ENCODE measurements around the gene TBX2. TPM values are rescaled to one million over a fixed set of nuclear protein-coding genes. Genes with fewer than 3 reads are reported as not detected.

The TBX2 gene
- total RNA-seq, 3 donors from 2014 or later, result 6.6 to 9.0 (median 8.2) TPM

- Histone ChIP-seq H3K4me1 (ENCODE audit: low read depth) (peaks cover 18% of the 10 kb centered on the region), H3K36me3 (ENCODE audit: low read depth) (no peaks in the 10 kb centered on the region), H3K4me3 (no peak overlapping the region), H3K9me3 (no peaks in the 10 kb centered on the region)
- ATAC-seq, result peak; percentile 55
- no peak for TF ChIP-seq CTCF (IDR thresholded peaks at IDR 0.05)
- intact Hi-C loops (cut with DNase I, micrococcal nuclease), result no loop called here
- no peak for DNase-seq
Measured at GRCh38 chr17:61454381-61455323, 55.0 kb downstream of the TBX2 start.

- no peak overlapping the region for H3K4me3 ChIP-seq
- H3K36me3 ChIP-seq (ENCODE audit: low read depth), result no peaks in the 10 kb centered on the region
- ATAC-seq, result peak; percentile 18
- DNase-seq, result no peak
- TF ChIP-seq CTCF (IDR thresholded peaks at IDR 0.05), result no peak
- intact Hi-C loops (cut with DNase I, micrococcal nuclease), result no loop called here
- H3K9me3 ChIP-seq, result no peaks in the 10 kb centered on the region
- H3K4me1 ChIP-seq (ENCODE audit: low read depth), result peaks cover 18% of the 10 kb centered on the region
Measured at GRCh38 chr17:61455324-61456060, 55.8 kb downstream of the TBX2 start.

GRCh38 chr17:61456061-61456681, 56.5 kb downstream of the TBX2 start:
- Histone ChIP-seq H3K4me3 (no peak overlapping the region), H3K36me3 (ENCODE audit: low read depth) (no peaks in the 10 kb centered on the region), H3K9me3 (no peaks in the 10 kb centered on the region), H3K4me1 (ENCODE audit: low read depth) (peaks cover 21% of the 10 kb centered on the region)
- ATAC-seq (no peak), DNase-seq (no peak)
- TF ChIP-seq CTCF (IDR thresholded peaks at IDR 0.05), result no peak
- intact Hi-C loops (cut with DNase I, micrococcal nuclease), result no loop called here

- intact Hi-C loops (cut with DNase I, micrococcal nuclease), result no loop called here
- H3K9me3 ChIP-seq, result no peaks in the 10 kb centered on the region
- no peak for ATAC-seq
- no peak for TF ChIP-seq CTCF (IDR thresholded peaks at IDR 0.05)
- peaks cover 22% of the 10 kb centered on the region for H3K4me1 ChIP-seq (ENCODE audit: low read depth)
- H3K36me3 ChIP-seq (ENCODE audit: low read depth), result no peaks in the 10 kb centered on the region
- H3K4me3 ChIP-seq, result no peak overlapping the region
- no peak for DNase-seq
Measured at GRCh38 chr17:61456688-61457225, 57.1 kb downstream of the TBX2 start.

- no peak for ATAC-seq
- no peaks in the 10 kb centered on the region for H3K36me3 ChIP-seq (ENCODE audit: low read depth)
- intact Hi-C loops (cut with DNase I, micrococcal nuclease), result no loop called here
- no peak for DNase-seq
- H3K9me3 ChIP-seq, result no peaks in the 10 kb centered on the region
- no peak overlapping the region for H3K4me3 ChIP-seq
- no peak for TF ChIP-seq CTCF (IDR thresholded peaks at IDR 0.05)
- peaks cover 18% of the 10 kb centered on the region for H3K4me1 ChIP-seq (ENCODE audit: low read depth)
Measured at GRCh38 chr17:61457226-61457983, 57.8 kb downstream of the TBX2 start.
